IMR-90 (cell line): Measurements from ENCODE around the gene C5orf58. TPM values are rescaled to one million over a fixed set of nuclear protein-coding genes. Genes with fewer than 3 reads are reported as not detected.

Experiments
- ATAC-seq: fragments of 200-7000 bp; cut with Tn5 transposase; 2 replicates; pipeline ENCODE4 v1.9.1; 2020; ENCODE audit warnings: low read depth, mild to moderate bottlenecking, moderate library complexity
- BruUV-seq: library from RNA; stranded (reverse); fragments of 400-500 nt; replicated peaks from 2 replicates; lab custom pipeline; 2021; lab: Mats Ljungman, UMichigan
- CTCF ChIA-PET: fragments of 300-600 bp; formaldehyde crosslinking; extraction: SDS; loops from one replicate; lab custom pipeline; 2021; ENCODE audit warnings: antibody characterized with exemption; lab: Yijun Ruan, JAX
- POLR2A ChIA-PET: fragments of 300-600 bp; sonication (Branson Sonifier 250); formaldehyde crosslinking; loops from one replicate; lab custom pipeline; 2022; ENCODE audit warnings: antibody characterized with exemption; ENCODE audit not compliant: unreplicated experiment; lab: Charles Lee
- DNase-seq: peaks from one replicate; pipeline ENCODE4 v3.0.0; 2013
- H2AFZ ChIP-seq: replicated peaks from 2 replicates; pipeline ENCODE3; 2013; ENCODE audit warnings: low read length, mild to moderate bottlenecking; ENCODE audit not compliant: poor library complexity
- H2AK5ac ChIP-seq: 2 replicates; pipeline ENCODE4 v1.6.1; 2013; ENCODE audit warnings: low read depth, low read length, inconsistent platforms
- H2AK9ac ChIP-seq: replicated peaks from 2 replicates; pipeline ENCODE3; 2013; ENCODE audit warnings: mild to moderate bottlenecking, low read depth, low read length, moderate library complexity; ENCODE audit not compliant: poor library complexity
- H2BK120ac ChIP-seq: 2 replicates; pipeline ENCODE4 v1.6.1; 2013; ENCODE audit warnings: low read depth, low read length, inconsistent platforms
- H2BK15ac ChIP-seq: 3 replicates; pipeline ENCODE4 v1.6.1; 2013; ENCODE audit warnings: low read depth, low read length, inconsistent platforms
- H2BK20ac ChIP-seq: 2 replicates; pipeline ENCODE4 v1.6.1; 2013; ENCODE audit warnings: low read depth, mild to moderate bottlenecking, inconsistent platforms, low read length, moderate library complexity
- H2BK5ac ChIP-seq: 2 replicates; pipeline ENCODE4 v1.6.1; 2013; ENCODE audit warnings: mild to moderate bottlenecking, low read depth, low read length, inconsistent platforms; ENCODE audit not compliant: poor library complexity, severe bottlenecking
- H3K14ac ChIP-seq: replicated peaks from 2 replicates; pipeline ENCODE4 v1.6.1; 2013; ENCODE audit warnings: low read depth, low read length, inconsistent platforms
- H3K18ac ChIP-seq: 2 replicates; pipeline ENCODE4 v1.6.1; 2013; ENCODE audit warnings: low read depth, low read length, control low read depth
- H3K23ac ChIP-seq: 2 replicates; pipeline ENCODE4 v1.6.1; 2013; ENCODE audit warnings: low read depth, low read length, inconsistent platforms
- H3K27ac ChIP-seq: 2 replicates; pipeline ENCODE4 v1.5.1; 2013; ENCODE audit warnings: mild to moderate bottlenecking, control low read depth, low read length; ENCODE audit not compliant: insufficient read depth
- H3K27me3 ChIP-seq: 2 replicates; pipeline ENCODE4 v1.6.1; 2013; ENCODE audit warnings: low read length; ENCODE audit not compliant: control insufficient read depth, insufficient read depth
- H3K36me3 ChIP-seq: 2 replicates; pipeline ENCODE4 v1.6.1; 2013; ENCODE audit warnings: low read length, mixed read lengths; ENCODE audit not compliant: control insufficient read depth, insufficient read depth
- H3K4ac ChIP-seq: 2 replicates; pipeline ENCODE4 v1.6.1; 2013; ENCODE audit warnings: low read depth, low read length, inconsistent platforms
- H3K4me1 ChIP-seq: 2 replicates; pipeline ENCODE4 v1.6.1; 2013; ENCODE audit warnings: low read length, mixed read lengths; ENCODE audit not compliant: control insufficient read depth, insufficient read depth
- H3K4me2 ChIP-seq: 2 replicates; pipeline ENCODE4 v1.6.1; 2013; ENCODE audit warnings: low read depth, mild to moderate bottlenecking, control low read depth, low read length, moderate library complexity
- H3K4me3 ChIP-seq: 2 replicates; pipeline ENCODE4 v1.5.1; 2013; ENCODE audit warnings: low read depth, mild to moderate bottlenecking, control low read depth, low read length, moderate library complexity; ENCODE audit not compliant: insufficient read depth
- H3K56ac ChIP-seq: 2 replicates; pipeline ENCODE4 v1.6.1; 2013; ENCODE audit warnings: low read length, inconsistent platforms; ENCODE audit not compliant: insufficient read depth; ENCODE audit errors: extremely low read depth
- H3K79me1 ChIP-seq, 2 experiments: 2 replicates each; pipeline ENCODE4 v1.6.1; 2013; ENCODE audit warnings: low read length in 2 of 2, inconsistent platforms in 1 of 2, low read depth in 1 of 2
- H3K9ac ChIP-seq: 2 replicates; pipeline ENCODE4 v1.6.1; 2013; ENCODE audit warnings: low read depth, low read length, control low read depth
- H3K9me1 ChIP-seq: 2 replicates; pipeline ENCODE4 v1.6.1; 2013; ENCODE audit warnings: low read length, inconsistent platforms; ENCODE audit not compliant: insufficient read depth
- H3K9me3 ChIP-seq: 2 replicates; pipeline ENCODE4 v1.6.1; 2013; ENCODE audit warnings: low read length; ENCODE audit not compliant: control insufficient read depth, insufficient read depth
- H4K20me1 ChIP-seq: 2 replicates; pipeline ENCODE4 v1.6.1; 2013; ENCODE audit warnings: low read length, inconsistent platforms; ENCODE audit not compliant: insufficient read depth
- H4K5ac ChIP-seq: 2 replicates; pipeline ENCODE4 v1.6.1; 2013; ENCODE audit warnings: mild to moderate bottlenecking, low read depth, low read length, control low read depth
- H4K8ac ChIP-seq, 2 experiments: 2 replicates each; pipeline ENCODE4 v1.6.1; 2013; ENCODE audit warnings: low read depth in 2 of 2, low read length in 2 of 2, control low read depth in 1 of 2, inconsistent platforms in 1 of 2
- H4K91ac ChIP-seq: 2 replicates; pipeline ENCODE4 v1.6.1; 2013; ENCODE audit warnings: low read depth, low read length, inconsistent platforms; ENCODE audit not compliant: insufficient read depth
- BHLHE40 ChIP-seq: fragments of 150-350 bp; IDR thresholded peaks from 2 replicates; pipeline ENCODE4 v1.6.1; 2016; ENCODE audit warnings: mild to moderate bottlenecking, low read depth, low read length
- CEBPB ChIP-seq: IDR thresholded peaks from 2 replicates; pipeline ENCODE4 v1.6.1; 2012; ENCODE audit warnings: low read depth, low read length, improper control_type of control experiment
- CHD1 ChIP-seq: IDR thresholded peaks from 2 replicates; pipeline ENCODE4 v1.6.1; 2012; ENCODE audit warnings: low read depth, low read length, improper control_type of control experiment
- FOS ChIP-seq: fragments of 150-350 bp; IDR thresholded peaks from 2 replicates; pipeline ENCODE4 v1.6.1; 2016; ENCODE audit warnings: low read depth, low read length
- MAFK ChIP-seq: IDR thresholded peaks from 2 replicates; pipeline ENCODE4 v1.6.1; 2012; ENCODE audit warnings: low read depth, low read length, improper control_type of control experiment
- MAZ ChIP-seq: IDR thresholded peaks from 2 replicates; pipeline ENCODE4 v1.6.1; 2012; ENCODE audit warnings: low read depth, mild to moderate bottlenecking, low read length, improper control_type of control experiment, moderate library complexity, borderline replicate concordance
- MXI1 ChIP-seq: IDR thresholded peaks from 2 replicates; pipeline ENCODE4 v1.6.1; 2012; ENCODE audit warnings: low read depth, mild to moderate bottlenecking, low read length, moderate library complexity, borderline replicate concordance
- NFE2L2 ChIP-seq: fragments of 150-350 bp; IDR thresholded peaks from 2 replicates; pipeline ENCODE4 v1.6.1; 2016; ENCODE audit warnings: low read depth, mild to moderate bottlenecking, low read length
- POLR2A ChIP-seq: IDR thresholded peaks from 2 replicates; pipeline ENCODE4 v1.6.1; 2012; ENCODE audit warnings: mild to moderate bottlenecking, low read depth, low read length
- RAD21 ChIP-seq: IDR thresholded peaks from 2 replicates; pipeline ENCODE4 v1.6.1; 2012; ENCODE audit warnings: low read length, improper control_type of control experiment
- RCOR1 ChIP-seq: IDR thresholded peaks from 2 replicates; pipeline ENCODE4 v1.6.1; 2012; ENCODE audit warnings: mild to moderate bottlenecking, low read length, improper control_type of control experiment; ENCODE audit not compliant: insufficient replicate concordance
- RFX5 ChIP-seq: IDR thresholded peaks from 2 replicates; pipeline ENCODE4 v1.8.0; 2012; ENCODE audit warnings: low read depth, mild to moderate bottlenecking, low read length, moderate library complexity
- SMC3 ChIP-seq: fragments of 150-350 bp; IDR thresholded peaks from 2 replicates; pipeline ENCODE4 v1.6.1; 2016; ENCODE audit warnings: low read depth, mild to moderate bottlenecking, antibody characterized with exemption, low read length, moderate library complexity
- dilution Hi-C: fragments of 300-500 bp; cut with HindIII; formaldehyde crosslinking; loops from one replicate; pipeline ENCODE4 v1.14.3; 2018; ENCODE audit warnings: low sequenced_read_pairs; ENCODE audit not compliant: unreplicated experiment
- in situ Hi-C: fragments of 300-500 bp; cut with MboI; formaldehyde crosslinking; loops from 3 replicates; pipeline ENCODE4 v1.14.3; 2019; ENCODE audit warnings: low sequenced_read_pairs, inconsistent platforms, mixed read lengths
- intact Hi-C: fragments of 100-400 bp; cut with micrococcal nuclease; formaldehyde crosslinking; loops from 2 replicates; pipeline ENCODE4 v1.10.0; 2022
- polyA plus RNA-seq, 3 experiments: library from polyadenylated mRNA; depleted of rRNA; stranded (reverse); fragments of >200 nt; gene quantifications; 2 replicates each; pipeline ENCODE4 v1.2.3, GENCODE V29; 2012; ENCODE audit warnings: low replicate concordance in 1 of 3
- total RNA-seq: library from RNA; depleted of rRNA; stranded (reverse); fragments of >200 nt; gene quantifications from 2 replicates; pipeline ENCODE4 v1.2.3, GENCODE V29; 2012
- TF ChIP-seq, protein P1 (sequence below): fragments of 150-350 bp; IDR thresholded peaks from 2 replicates; pipeline ENCODE4 v1.6.1; 2016; ENCODE audit warnings: low read depth, mild to moderate bottlenecking, low read length, moderate library complexity, borderline replicate concordance
- TF ChIP-seq, protein P2 (sequence below): fragments of 150-350 bp; IDR thresholded peaks from 2 replicates; pipeline ENCODE4 v1.6.1; 2017; ENCODE audit warnings: mild to moderate bottlenecking, antibody characterized with exemption, low read length, low read depth
- TF ChIP-seq, protein P3 (sequence below): conservative IDR thresholded peaks from 2 replicates; pipeline ENCODE4 v1.5.1; 2012; ENCODE audit warnings: mild to moderate bottlenecking, low read depth, low read length, improper control_type of control experiment

C5orf58 gene
- total and polyA plus RNA-seq, 2 of the 4 experiments (the other 2 are of a cell fraction) = not detected

DNA sequence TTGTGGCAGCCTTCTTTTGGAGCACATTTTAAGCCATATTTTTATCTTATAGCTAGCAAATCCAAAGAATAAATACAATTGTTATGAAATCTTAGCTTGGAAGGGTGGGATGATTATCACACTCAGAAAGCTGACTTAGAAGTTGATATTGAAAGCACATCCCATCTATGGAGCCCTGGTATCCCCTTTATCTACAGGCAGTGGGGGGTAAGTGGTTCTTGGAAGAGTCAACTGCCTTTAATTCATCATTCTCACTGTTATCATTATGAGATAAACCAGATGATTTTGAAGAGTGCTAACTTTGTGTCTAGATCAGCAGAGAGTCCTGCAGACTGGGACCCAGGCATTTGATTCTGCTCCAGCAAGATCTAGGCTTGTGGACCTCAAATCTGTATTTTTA is 61.8 kb downstream of the C5orf58 start:
- H3K56ac ChIP-seq = no peak overlapping the region
- H3K4me3 ChIP-seq = no peak overlapping the region
- H3K23ac ChIP-seq = no peak overlapping the region
- no peak overlapping the region for H3K18ac ChIP-seq
- ATAC-seq = no peak
- CTCF ChIA-PET = no interaction called here
- no TSS peak for BruUV-seq
- no peak overlapping the region for H2BK120ac ChIP-seq
- H4K91ac ChIP-seq = no peak overlapping the region
- H3K9ac ChIP-seq = no peak overlapping the region
- H3K9me3 ChIP-seq = no peaks in the 10 kb centered on the region
- H2AK9ac ChIP-seq = no peak overlapping the region
- TF ChIP-seq POLR2A (no peak), FOS (no peak), RFX5 (no peak), MXI1 (no peak), NFE2L2 (no peak), CHD1 (no peak), RCOR1 (no peak), MAZ (no peak), CEBPB (no peak), MAFK (no peak), BHLHE40 (no peak), RAD21 (no peak), SMC3 (no peak)
- TF ChIP-seq, protein P1, sequence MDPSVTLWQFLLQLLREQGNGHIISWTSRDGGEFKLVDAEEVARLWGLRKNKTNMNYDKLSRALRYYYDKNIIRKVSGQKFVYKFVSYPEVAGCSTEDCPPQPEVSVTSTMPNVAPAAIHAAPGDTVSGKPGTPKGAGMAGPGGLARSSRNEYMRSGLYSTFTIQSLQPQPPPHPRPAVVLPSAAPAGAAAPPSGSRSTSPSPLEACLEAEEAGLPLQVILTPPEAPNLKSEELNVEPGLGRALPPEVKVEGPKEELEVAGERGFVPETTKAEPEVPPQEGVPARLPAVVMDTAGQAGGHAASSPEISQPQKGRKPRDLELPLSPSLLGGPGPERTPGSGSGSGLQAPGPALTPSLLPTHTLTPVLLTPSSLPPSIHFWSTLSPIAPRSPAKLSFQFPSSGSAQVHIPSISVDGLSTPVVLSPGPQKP = no peak
- TF ChIP-seq, protein P2, sequence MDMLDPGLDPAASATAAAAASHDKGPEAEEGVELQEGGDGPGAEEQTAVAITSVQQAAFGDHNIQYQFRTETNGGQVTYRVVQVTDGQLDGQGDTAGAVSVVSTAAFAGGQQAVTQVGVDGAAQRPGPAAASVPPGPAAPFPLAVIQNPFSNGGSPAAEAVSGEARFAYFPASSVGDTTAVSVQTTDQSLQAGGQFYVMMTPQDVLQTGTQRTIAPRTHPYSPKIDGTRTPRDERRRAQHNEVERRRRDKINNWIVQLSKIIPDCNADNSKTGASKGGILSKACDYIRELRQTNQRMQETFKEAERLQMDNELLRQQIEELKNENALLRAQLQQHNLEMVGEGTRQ = no peak
- TF ChIP-seq, protein P3, sequence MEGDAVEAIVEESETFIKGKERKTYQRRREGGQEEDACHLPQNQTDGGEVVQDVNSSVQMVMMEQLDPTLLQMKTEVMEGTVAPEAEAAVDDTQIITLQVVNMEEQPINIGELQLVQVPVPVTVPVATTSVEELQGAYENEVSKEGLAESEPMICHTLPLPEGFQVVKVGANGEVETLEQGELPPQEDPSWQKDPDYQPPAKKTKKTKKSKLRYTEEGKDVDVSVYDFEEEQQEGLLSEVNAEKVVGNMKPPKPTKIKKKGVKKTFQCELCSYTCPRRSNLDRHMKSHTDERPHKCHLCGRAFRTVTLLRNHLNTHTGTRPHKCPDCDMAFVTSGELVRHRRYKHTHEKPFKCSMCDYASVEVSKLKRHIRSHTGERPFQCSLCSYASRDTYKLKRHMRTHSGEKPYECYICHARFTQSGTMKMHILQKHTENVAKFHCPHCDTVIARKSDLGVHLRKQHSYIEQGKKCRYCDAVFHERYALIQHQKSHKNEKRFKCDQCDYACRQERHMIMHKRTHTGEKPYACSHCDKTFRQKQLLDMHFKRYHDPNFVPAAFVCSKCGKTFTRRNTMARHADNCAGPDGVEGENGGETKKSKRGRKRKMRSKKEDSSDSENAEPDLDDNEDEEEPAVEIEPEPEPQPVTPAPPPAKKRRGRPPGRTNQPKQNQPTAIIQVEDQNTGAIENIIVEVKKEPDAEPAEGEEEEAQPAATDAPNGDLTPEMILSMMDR = no peak
- no peak overlapping the region for H4K8ac ChIP-seq
- intact Hi-C loops (no loop called here), dilution Hi-C loops (no loop called here), in situ Hi-C loops (no loop called here)
- H2BK20ac ChIP-seq = no peak overlapping the region
- H2AFZ ChIP-seq = no peak overlapping the region
- no peaks in the 10 kb centered on the region for H4K20me1 ChIP-seq
- H3K79me1 ChIP-seq = no peaks in the 10 kb centered on the region
- H4K5ac ChIP-seq = no peak overlapping the region
- no peak overlapping the region for H2BK15ac ChIP-seq
- H2AK5ac ChIP-seq = no peak overlapping the region
- H3K4ac ChIP-seq = no peak overlapping the region
- H3K4me2 ChIP-seq = no peak overlapping the region
- no peaks in the 10 kb centered on the region for H3K9me1 ChIP-seq
- POLR2A ChIA-PET = no interaction called here
- H3K27ac ChIP-seq = no peak overlapping the region
- no peaks in the 10 kb centered on the region for H3K36me3 ChIP-seq
- no peak for DNase-seq
- no peak overlapping the region for H2BK5ac ChIP-seq
- no peak overlapping the region for H3K14ac ChIP-seq
- no peaks in the 10 kb centered on the region for H3K4me1 ChIP-seq
- no peaks in the 10 kb centered on the region for H3K27me3 ChIP-seq
